ENCODE results near the gene SMIM8. TPM values are rescaled to one million over a fixed set of nuclear protein-coding genes. Genes with fewer than 3 reads are reported as not detected.
A peak's percentile ranks its signal among the peaks of the same experiment; 100 is the strongest.

Gene SMIM8
- total and polyA plus RNA-seq, 12 donors, result 6.1 to 13.8 (median 10.5) TPM

- intact Hi-C loops (cut with DNase I), result no loop called here
- Histone ChIP-seq H3K4me3 (no peak overlapping the region), H3K4me1 (peaks cover 0 to 9% (median 0%) of the 10 kb centered on the region in 9 donors), H3K27ac (no peak overlapping the region), H3K36me3 (no peaks in the 10 kb centered on the region), H3K9me3 (no peaks in the 10 kb centered on the region), H3K27me3 (no peaks in the 10 kb centered on the region)
- ATAC-seq, result no peak
- TF ChIP-seq CTCF (IDR thresholded peaks at IDR 0.05), result no peak
- 35 to 47% methylated on average over 2 of the region's 2 CpGs for WGBS, 2 donors
- no peak for DNase-seq
Measured at GRCh38 chr6:87279196-87279595, 43.2 kb upstream of the SMIM8 start.

- TF ChIP-seq CTCF (IDR thresholded peaks at IDR 0.05), result no peak
- Histone ChIP-seq H3K27ac (no peak overlapping the region), H3K9me3 (no peaks in the 10 kb centered on the region), H3K4me1 (no peaks in the 10 kb centered on the region), H3K4me3 (no peak overlapping the region), H3K36me3 (no peaks in the 10 kb centered on the region), H3K27me3 (no peaks in the 10 kb centered on the region)
- ATAC-seq (peak in 1 of 8 donors; percentile 56), DNase-seq (no peak)
- WGBS, 2 donors, result 32 to 40% methylated on average over 1 of the region's 1 CpG
- intact Hi-C loops (cut with DNase I), result no loop called here
Measured at GRCh38 chr6:87281426-87281825, 41.0 kb upstream of the SMIM8 start.

DNA sequence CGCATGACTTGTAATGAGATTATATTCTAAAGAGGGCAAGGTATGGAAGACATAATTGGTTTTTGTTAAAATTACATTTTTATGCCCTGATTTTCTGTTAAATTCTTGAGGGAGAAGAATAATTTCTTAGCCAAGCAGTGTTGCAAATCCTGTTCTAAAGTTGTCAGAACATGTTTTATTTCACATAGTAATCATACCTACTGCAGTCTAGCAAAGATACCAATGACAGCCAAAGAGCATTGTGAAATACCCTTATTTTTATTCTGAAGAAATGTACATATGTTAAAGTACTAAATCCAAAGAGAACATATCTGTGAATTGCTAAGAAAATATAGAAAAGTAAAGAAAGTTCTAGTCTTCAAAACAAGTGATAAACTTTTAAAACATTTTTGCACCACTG is 39.6 kb upstream of the SMIM8 start:
- no peak for DNase-seq
- H3K27ac ChIP-seq, result no peak overlapping the region

DNA sequence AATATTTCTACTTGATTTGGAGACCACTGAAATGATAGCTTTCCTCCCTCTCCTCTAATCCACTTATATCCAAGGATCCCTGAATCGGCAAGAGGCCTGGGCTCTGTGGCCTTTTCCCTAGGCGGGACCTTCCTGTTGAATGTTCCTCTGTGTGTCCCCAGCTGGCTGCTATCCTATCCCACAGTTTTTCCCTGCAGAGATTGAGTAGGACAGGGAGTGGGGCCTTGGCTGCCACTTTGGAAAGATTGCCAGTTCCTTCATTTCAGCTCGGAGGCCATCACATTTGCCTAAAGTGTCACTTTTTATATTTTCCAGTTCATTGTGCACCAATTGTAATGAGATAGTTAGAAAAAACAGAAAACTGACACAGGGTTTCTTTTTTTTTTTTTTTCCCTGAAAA is 38.9 kb upstream of the SMIM8 start:
- Histone ChIP-seq H3K9me3 (no peaks in the 10 kb centered on the region), H3K27ac (no peak overlapping the region), H3K36me3 (no peaks in the 10 kb centered on the region), H3K4me1 (no peaks in the 10 kb centered on the region), H3K27me3 (no peaks in the 10 kb centered on the region), H3K4me3 (no peak overlapping the region)
- DNase-seq, result no peak
- TF ChIP-seq CTCF (IDR thresholded peaks at IDR 0.05), result no peak
- intact Hi-C loops (cut with DNase I), result no loop called here
- 55% methylated on average over 3 of the region's 3 CpGs for WGBS, 2 donors
- ATAC-seq, result no peak

More for the DNA sequence above, 39.6 kb upstream of the SMIM8 start:
- no peaks in the 10 kb centered on the region for H3K4me1 ChIP-seq
- intact Hi-C loops (cut with DNase I), result no loop called here
- WGBS, 2 donors, result 92 to 93% methylated on average over 1 of the region's 1 CpG
- H3K27me3 ChIP-seq, result no peaks in the 10 kb centered on the region
- H3K36me3 ChIP-seq, result no peaks in the 10 kb centered on the region
- H3K9me3 ChIP-seq, result no peaks in the 10 kb centered on the region
- no peak overlapping the region for H3K4me3 ChIP-seq
- TF ChIP-seq CTCF (IDR thresholded peaks at IDR 0.05), result no peak
- ATAC-seq, result no peak

Measured in heart right ventricle (tissue), 16 donors.